GM18868 (cell line): ENCODE measurements around the gene SIGLEC15.
"Not testable (repeated sequence)": the region's sequence is repeated elsewhere in the genome, so short reads cannot be mapped to it uniquely, and the experiment has no call there.

ENCODE experiments used
- ATAC-seq: cut with Tn5 transposase; IDR thresholded peaks from one replicate; pipeline ENCODE4 v1.9.1; 2021; ENCODE audit warnings: mild to moderate bottlenecking, moderate library complexity; ENCODE audit not compliant: unreplicated experiment

The SIGLEC15 gene

GRCh38 chr18:45825258-45826044, at the start of gene SIGLEC15:
TSS of gene SIGLEC15 (plus strand) at chr18:45825675. CDS start at chr18:45825729, 54 bp downstream.
- no peak for ATAC-seq

- no peak for ATAC-seq
Measured at GRCh38 chr18:45775743-45776142, 49.7 kb upstream of the SIGLEC15 start.

- ATAC-seq: no peak
Measured at GRCh38 chr18:45777393-45777792, 48.1 kb upstream of the SIGLEC15 start.

GRCh38 chr18:45780568-45780967, 44.9 kb upstream of the SIGLEC15 start:
- no peak for ATAC-seq

GRCh38 chr18:45782662-45783061, 42.8 kb upstream of the SIGLEC15 start:
- ATAC-seq: peak; percentile 88

GRCh38 chr18:45783097-45784075, 42.1 kb upstream of the SIGLEC15 start:
- no peak for ATAC-seq

- no peak for ATAC-seq
Measured at GRCh38 chr18:45785134-45785533, 40.3 kb upstream of the SIGLEC15 start.

GRCh38 chr18:45786941-45787340, 38.5 kb upstream of the SIGLEC15 start:
- no peak for ATAC-seq

GRCh38 chr18:45787346-45787745, 38.1 kb upstream of the SIGLEC15 start:
- ATAC-seq: no peak

- no peak for ATAC-seq
Measured at GRCh38 chr18:45788861-45789260, 36.6 kb upstream of the SIGLEC15 start.

- no peak for ATAC-seq
Measured at GRCh38 chr18:45792506-45793263, 32.8 kb upstream of the SIGLEC15 start.

GRCh38 chr18:45793264-45793965, 32.1 kb upstream of the SIGLEC15 start:
- no peak for ATAC-seq

- ATAC-seq: no peak
Measured at GRCh38 chr18:45801416-45802004, 24.0 kb upstream of the SIGLEC15 start.

GRCh38 chr18:45802814-45803492, 22.5 kb upstream of the SIGLEC15 start:
- no peak for ATAC-seq

GRCh38 chr18:45805551-45805950, 19.9 kb upstream of the SIGLEC15 start:
- no peak for ATAC-seq

- no peak for ATAC-seq
Measured at GRCh38 chr18:45806226-45806625, 19.2 kb upstream of the SIGLEC15 start.

GRCh38 chr18:45807144-45807543, 18.3 kb upstream of the SIGLEC15 start:
- ATAC-seq: not testable (repeated sequence)

- not testable (repeated sequence) for ATAC-seq
Measured at GRCh38 chr18:45814733-45815132, 10.7 kb upstream of the SIGLEC15 start.

- ATAC-seq: no peak
Measured at GRCh38 chr18:45817543-45817942, 7.9 kb upstream of the SIGLEC15 start.
